ENCODE results near the gene LRRC41.
"Not testable (repeated sequence)": the region's sequence is repeated elsewhere in the genome, so short reads cannot be mapped to it uniquely, and the experiment has no call there.

The LRRC41 gene

GRCh38 chr1:46303038-46303871, at the start of gene LRRC41, which contains the start of gene UQCRH:
TSS of gene LRRC41 (minus strand) at chr1:46303616. CDS start at chr1:46303322, 294 bp downstream.
TSS of gene UQCRH (plus strand) at chr1:46303698. CDS start at chr1:46303767, 69 bp downstream.
- peak; percentile 85 to 91 for DNase-seq (ENCODE audit: low read depth in 1 of 2, low spot score in 1 of 2)

DNA sequence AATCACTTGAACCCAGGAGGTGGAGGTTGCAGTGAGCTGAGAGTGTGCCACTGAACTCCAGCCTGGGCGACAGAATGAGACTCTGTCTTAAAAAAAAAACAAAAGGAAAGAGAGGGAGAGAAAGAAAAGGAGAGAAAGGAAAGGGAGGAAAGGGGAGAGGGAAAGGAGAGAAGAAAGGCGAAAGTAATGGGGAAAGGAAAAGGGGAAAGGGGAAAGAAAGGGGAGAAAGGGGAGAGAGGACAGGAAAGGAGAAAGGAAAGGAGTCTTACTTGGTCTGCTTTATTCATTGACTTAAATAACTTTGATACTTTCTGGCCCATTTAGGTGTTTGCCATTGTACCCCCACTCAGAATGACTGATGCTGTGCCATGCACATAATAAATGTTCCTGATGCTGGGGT, 48.9 kb upstream of the LRRC41 start:
- DNase-seq (ENCODE audit: low read depth in 1 of 2, low spot score in 1 of 2): no peak

GRCh38 chr1:46345281-46345680, 41.9 kb upstream of the LRRC41 start:
- no peak for DNase-seq (ENCODE audit: low read depth in 1 of 2, low spot score in 1 of 2)

DNA sequence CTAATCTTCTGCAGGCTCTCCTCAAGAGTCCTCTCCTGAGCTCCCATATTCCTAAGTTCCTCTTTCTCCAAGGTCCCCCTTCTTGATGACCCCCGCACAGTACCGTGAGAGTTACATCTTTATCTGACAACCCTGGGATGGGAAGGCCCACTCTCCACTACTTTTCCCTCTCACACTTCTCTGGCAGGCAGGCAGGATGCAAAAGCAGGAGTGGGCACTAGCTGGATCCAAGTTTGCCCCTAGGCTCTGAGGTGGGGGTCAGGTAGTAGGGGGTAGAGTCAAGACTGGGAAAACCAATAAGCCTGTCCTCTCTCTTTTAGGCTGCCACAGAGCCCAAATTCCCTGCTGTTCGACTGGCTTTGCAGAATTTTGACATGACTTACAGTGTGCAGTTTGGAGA, 41.1 kb upstream of the LRRC41 start:
- no peak for DNase-seq (ENCODE audit: low read depth in 1 of 2, low spot score in 1 of 2)

GRCh38 chr1:46343705-46344104, 40.3 kb upstream of the LRRC41 start:
- DNase-seq (ENCODE audit: low read depth in 1 of 2, low spot score in 1 of 2): no peak

- DNase-seq (ENCODE audit: low read depth in 1 of 2, low spot score in 1 of 2): no peak
Observed at GRCh38 chr1:46343351-46343695, 39.9 kb upstream of the LRRC41 start.

- no peak for DNase-seq (ENCODE audit: low read depth in 1 of 2, low spot score in 1 of 2)
Observed at GRCh38 chr1:46342677-46343350, 39.4 kb upstream of the LRRC41 start.

- no peak for DNase-seq (ENCODE audit: low read depth in 1 of 2, low spot score in 1 of 2)
Observed at GRCh38 chr1:46342084-46342656, 38.8 kb upstream of the LRRC41 start.

DNA sequence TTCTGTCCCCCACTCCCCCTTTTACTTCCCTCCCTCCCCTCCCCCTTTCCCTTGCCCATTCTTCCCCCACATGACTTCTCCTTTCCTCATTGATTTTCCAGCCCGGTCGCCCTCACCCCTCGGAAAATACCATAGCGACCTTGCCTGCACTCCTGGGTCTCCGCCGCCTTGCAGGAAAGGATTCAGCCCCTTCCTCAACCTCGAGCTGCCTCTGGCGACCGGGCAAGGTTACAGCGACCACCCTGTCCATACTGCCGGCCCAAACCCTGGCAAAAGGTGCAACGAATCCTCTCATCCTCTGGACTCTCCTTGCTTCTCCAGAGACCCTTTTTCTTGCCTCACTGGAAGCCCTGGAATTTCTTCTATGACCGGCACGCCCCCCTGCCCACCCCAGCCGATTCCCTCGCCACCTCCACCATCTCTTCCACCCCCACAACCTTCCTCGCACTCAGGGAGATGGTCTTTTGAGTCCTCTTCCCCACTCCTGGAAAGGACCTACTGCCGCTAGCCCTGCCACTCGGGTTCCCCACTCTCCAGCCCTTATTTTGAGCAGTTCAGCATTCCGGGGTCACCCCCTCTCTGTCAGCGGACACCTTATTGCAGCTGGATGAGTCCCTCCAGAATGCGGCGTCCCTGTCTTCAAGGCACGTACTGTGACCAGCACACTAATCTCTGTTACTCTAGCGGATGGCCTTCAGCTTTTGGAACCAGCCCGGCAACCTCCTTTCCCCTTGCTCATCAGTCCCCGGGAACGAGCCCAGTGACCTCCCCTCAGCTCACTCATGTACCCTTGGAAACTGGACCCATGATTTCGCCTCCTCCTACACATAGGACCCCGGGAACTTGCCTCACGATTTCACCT, 38.0 kb upstream of the LRRC41 start:
- DNase-seq (ENCODE audit: low read depth in 1 of 2, low spot score in 1 of 2): no peak

- peak; percentile 61 to 76 for DNase-seq (ENCODE audit: low read depth in 1 of 2, low spot score in 1 of 2)
Observed at GRCh38 chr1:46340404-46341221, 37.2 kb upstream of the LRRC41 start, which contains the start of gene NSUN4. TSS of gene NSUN4 (plus strand) at chr1:46340807. CDS start at chr1:46340827, 20 bp downstream.

DNA sequence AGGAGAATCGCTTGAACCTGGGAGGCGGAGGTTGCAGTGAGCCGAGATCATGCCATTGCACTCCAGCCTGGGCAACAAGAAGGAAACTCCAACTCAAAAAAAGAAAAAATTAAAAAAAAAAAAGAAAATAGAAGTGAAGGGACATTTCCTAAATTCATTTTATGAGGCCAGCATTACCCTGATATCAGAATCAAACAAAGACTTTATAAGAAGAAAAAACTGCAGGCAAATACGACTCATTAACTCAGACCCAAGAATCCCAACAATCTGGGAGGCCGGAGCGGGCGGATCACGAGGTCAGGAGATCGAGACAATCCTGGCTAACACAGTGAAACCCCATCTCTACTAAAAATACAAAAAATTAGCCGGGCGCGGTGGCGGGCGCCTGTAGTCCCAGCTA, 34.0 kb upstream of the LRRC41 start:
- DNase-seq (ENCODE audit: low read depth in 1 of 2, low spot score in 1 of 2): not testable (repeated sequence)

DNA sequence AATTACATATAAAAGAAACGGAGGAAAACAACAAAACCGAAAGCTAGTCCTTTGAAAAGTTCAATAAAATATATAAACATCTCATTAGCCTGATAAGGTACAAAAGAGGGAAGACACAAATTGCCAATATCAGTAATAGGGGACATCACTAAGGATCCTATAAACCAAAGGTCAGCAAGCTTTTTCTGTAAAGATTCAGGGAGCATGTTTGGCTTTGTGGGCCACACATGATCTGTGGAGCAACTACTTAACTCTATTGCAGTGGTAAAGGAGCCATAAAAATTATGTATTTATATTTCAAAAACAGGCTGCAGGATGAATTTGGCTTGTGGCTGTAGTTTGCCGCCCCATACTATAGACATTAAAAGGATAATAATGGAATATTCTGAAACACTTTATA, 31.7 kb upstream of the LRRC41 start:
- no peak for DNase-seq (ENCODE audit: low read depth in 1 of 2, low spot score in 1 of 2)

GRCh38 chr1:46334030-46334384, 30.6 kb upstream of the LRRC41 start:
- no peak for DNase-seq (ENCODE audit: low read depth in 1 of 2, low spot score in 1 of 2)

DNA sequence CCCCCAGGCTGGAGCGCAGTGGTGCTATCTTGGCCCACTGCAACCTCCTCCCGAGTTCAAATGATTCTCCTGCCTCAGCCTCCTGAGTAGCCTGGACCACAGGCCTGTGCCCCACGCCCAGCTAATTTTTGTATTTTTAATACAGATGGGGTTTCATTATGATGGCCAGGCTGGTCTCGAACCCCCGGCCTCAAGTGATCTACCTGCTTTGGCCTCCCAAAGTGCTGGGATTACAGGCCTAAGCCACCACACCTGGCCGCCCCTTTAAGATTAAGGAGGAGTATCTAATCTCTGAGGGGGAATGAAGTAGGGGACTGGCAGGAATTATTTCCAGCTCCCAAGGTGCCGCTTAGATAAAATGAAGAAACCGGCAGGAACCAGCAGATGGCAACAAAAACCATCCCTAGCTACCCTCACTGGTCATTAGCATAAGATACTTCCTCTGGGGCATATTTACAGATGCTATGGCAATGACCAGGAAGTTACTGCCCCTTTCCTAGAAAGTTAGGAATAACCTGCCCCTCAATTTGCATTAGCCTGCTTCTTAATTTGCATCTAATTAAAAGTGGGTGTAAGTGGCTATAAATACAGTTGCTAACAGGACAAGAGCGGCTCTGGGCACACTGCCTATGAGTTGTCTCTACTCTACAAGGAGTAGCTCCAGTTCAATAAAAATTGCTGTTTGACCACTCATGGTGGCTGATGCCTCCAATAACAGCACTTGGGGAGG, 30.0 kb upstream of the LRRC41 start:
- DNase-seq (ENCODE audit: low read depth in 1 of 2, low spot score in 1 of 2): no peak

DNA sequence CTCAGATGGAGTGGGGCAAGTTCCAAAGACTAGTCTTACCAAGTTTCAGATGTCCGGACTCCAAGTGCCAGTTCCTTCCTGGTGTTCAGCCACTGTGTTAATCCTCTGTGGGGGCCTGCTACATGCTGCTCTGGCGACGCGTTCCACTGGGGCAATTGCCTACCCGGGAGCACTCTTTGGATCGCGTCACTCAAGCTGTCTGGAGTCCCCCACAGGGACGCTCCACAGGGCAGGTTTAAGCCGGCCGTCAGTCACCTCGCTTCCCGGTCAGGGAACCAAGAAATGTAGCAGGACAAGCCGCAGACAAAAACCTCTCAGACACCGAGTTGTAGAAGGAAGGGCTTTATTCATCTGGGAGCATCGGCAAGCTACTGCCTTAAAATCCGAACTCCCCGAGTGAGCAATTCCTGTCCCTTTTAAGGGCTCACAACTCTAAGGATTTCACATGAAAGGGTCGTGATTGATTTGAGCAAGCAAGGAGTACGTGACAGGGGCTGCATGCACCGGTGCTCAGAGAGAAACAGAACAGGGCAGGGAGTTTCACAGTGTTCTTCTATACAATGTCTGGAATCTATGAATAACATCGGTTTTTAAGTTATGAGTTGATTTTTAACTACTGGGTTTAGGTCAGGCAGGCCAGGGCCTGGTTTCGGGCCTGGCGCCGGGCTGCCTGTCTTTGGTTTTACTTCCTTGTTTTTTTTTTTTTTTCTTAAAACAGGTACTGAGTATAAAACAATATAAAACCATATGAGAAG, 28.5 kb upstream of the LRRC41 start:
- not testable (repeated sequence) for DNase-seq (ENCODE audit: low read depth in 1 of 2, low spot score in 1 of 2)

- DNase-seq (ENCODE audit: low read depth in 1 of 2, low spot score in 1 of 2): not testable (repeated sequence)
Observed at GRCh38 chr1:46330381-46330780, 27.0 kb upstream of the LRRC41 start.

GRCh38 chr1:46329807-46330206, 26.4 kb upstream of the LRRC41 start:
- not testable (repeated sequence) for DNase-seq (ENCODE audit: low read depth in 1 of 2, low spot score in 1 of 2)

- DNase-seq (ENCODE audit: low read depth in 1 of 2, low spot score in 1 of 2): not testable (repeated sequence)
Observed at GRCh38 chr1:46328182-46328581, 24.8 kb upstream of the LRRC41 start.

All from activated T-helper 1 cell treated with anti-CD3 and anti-CD28 coated beads, Interleukin-2, amount 50 U/mL, for 16 hours (primary cell).